SHP77 (cell line): ENCODE results near the gene MKRN1.
"Not testable (repeated sequence)": the region's sequence is repeated elsewhere in the genome, so short reads cannot be mapped to it uniquely, and the experiment has no call there.

Experiments used
- DNase-seq, 2 experiments: peaks; one replicate each; lab custom pipeline; 2025; lab: John Stamatoyannopoulos, UW

Gene MKRN1

DNA sequence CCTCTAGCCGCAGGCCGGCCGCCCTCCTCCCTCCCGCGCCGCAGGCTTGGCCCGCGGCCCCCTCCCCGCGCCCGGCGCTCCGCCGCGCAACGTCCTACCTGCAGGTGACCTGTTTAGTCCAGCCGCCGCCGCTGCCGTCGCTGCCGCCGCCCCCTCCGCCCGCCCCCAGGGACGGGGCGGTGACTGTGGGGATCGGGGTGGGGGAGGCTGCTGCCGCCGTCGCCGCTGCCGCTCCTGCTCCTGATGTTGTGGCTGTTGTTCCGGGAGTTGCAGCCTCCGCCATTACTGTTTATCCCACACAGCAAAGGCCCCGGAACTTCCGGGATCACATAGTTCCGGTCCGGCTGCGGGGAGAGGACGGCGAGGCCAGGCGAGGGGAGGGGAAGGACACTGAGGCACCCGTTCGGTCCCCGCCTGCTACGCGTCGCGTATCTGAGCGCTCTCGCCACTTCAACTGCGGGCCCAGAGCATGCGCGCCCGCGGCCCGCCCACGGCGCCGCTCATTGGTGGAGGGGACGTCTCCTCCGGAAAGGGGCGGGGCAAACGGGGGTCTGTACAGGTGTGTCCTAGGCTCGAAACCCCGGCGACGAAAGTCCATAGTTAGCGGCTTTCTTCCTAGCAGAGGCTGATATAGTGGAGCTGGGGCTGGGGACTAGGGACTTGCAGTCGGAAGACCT lies at the start of gene MKRN1:
Gene MKRN1, minus strand, starts transcription at position 444 of the 677 bp plus-strand sequence. Its CDS starts 161 bp downstream, at position 283.
- DNase-seq = peak; percentile 93 to 98

DNA sequence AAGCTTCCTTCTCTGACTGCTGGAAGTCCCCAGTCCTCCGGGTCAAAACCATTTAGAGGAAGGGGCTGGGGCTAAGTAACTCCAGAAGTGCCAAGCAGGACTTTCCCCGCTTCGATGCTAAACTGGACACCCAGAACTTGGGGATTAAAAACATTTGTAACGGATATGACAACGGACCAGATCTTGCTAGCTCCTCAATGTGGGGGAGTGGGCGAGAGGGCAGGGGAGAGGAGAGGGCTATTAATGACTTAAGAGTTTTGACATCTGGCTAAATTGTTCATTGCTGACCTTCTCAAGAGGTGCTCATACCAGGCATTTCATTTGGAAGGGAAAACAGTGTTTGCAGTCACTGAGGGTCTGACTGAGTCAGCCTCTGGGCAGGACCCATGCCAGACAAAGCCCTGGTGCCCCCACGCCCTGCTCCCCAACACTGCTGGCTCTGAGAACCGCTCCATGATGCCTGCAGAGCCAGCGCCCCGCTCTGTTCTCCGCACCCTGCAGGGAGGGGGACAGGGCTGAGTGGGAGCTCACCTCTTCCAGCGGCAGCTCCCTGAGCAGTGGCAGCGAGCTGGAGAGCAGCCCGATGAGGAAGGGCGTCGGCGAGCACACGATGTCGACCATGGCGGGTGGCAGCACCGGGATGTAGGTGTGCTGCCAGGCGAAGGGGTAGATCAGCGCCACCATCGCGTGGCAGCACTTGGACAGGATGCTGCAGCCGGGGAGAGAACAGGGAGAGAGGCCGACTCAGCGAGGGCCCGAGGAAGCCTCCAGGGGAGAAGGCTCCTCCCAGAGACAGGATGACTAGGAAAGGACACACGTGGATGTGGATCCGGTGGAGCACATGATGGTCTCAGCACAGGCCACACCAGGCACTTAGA lies 47.7 kb upstream of the MKRN1 start:
- DNase-seq = no peak

- DNase-seq = no peak
Observed at GRCh38 chr7:140526214-140526613, 46.9 kb upstream of the MKRN1 start.

DNA sequence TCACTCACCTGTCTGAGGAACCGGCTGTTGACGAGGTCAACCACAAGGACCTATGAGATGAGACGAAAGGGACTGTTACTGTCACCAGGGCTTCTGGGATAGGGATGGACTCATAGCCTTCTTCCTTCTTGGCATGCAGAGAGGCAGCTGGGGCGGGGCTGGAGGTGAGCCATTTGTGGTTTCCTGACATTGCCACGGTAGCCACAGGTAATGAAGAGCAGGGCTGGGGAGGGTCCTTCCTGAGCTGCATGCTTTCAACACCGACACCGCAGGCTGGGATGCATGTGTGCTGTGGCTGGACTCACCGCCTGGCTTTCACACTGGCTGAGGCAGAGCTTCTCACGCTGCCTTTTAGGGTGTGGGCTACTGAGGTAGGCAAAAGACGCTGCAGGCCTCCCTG lies 46.4 kb upstream of the MKRN1 start:
- DNase-seq = no peak

- no peak for DNase-seq
Observed at GRCh38 chr7:140521421-140521820, 42.1 kb upstream of the MKRN1 start.

GRCh38 chr7:140519007-140519399 lies 39.7 kb upstream of the MKRN1 start:
- DNase-seq = no peak

DNA sequence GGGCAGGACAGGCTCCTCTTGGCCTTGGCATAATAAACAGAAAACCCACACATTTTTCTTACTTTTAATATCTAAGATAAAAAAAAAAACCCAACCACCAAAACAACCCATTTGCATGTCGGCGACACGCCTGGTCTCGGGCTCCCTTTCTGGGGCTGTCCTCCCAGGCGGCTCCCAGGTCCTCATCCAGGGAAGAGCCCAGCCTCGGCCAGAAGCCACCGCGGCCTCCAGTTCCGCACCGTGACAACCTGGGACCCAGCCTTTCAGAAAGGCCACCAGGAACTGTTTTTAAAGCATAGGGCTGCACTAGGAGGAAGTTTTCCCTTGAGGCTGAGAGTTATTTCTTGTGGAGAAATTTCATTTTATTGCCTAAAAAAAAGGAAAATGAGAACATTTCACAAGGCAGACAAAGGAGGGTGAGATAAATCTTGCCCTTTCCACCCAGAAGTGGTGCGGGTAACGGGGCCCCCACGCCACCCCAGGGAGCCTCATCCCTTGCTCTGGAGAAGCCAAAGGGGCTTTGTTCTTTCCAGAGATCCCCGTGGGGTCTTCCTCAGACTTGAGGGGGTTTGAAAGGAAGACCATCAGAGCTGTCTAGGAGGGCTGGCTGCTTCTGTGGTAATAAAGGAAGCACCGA lies 39.2 kb upstream of the MKRN1 start:
- no peak for DNase-seq

DNA sequence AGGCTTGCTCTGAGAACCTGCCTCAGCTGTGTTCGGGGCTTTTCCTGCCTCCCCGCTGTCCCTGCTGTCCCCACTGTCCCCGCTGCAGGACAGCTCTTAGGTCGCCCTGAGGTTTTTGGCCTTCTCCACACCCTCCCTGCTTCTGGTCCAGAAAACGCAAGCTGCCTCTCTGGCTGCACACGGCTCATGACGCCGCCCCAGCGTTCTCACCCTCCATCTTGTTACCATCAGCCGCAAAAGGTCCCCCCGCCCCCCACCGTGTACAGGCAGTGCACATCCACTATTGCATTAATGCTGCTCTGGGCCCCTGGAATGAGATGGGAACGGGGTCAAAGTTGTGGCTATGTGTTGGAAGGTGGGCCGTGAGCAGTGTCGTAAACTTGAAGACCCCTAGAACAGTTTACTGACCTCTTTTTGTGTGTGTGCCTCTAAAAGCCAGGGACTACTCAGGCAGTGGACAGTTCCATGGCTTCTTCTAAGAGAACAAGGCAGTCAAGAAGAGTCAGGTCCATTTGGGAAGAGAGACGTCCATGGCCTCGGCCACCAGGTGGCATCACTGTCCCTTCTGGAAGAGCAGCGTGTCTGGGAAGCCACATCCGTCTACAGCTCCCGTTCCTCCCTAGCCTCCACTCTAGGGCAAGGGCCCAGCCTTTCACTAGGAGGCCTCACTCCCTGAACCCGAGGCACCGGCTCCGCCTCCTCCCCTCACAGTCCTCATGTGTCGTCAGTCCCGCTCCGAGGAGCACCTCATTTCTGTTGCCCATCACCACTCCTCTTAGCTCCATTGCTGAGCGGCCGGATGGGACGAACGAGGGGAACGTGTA lies 38.5 kb upstream of the MKRN1 start:
- DNase-seq = peak; percentile 73 to 88

DNA sequence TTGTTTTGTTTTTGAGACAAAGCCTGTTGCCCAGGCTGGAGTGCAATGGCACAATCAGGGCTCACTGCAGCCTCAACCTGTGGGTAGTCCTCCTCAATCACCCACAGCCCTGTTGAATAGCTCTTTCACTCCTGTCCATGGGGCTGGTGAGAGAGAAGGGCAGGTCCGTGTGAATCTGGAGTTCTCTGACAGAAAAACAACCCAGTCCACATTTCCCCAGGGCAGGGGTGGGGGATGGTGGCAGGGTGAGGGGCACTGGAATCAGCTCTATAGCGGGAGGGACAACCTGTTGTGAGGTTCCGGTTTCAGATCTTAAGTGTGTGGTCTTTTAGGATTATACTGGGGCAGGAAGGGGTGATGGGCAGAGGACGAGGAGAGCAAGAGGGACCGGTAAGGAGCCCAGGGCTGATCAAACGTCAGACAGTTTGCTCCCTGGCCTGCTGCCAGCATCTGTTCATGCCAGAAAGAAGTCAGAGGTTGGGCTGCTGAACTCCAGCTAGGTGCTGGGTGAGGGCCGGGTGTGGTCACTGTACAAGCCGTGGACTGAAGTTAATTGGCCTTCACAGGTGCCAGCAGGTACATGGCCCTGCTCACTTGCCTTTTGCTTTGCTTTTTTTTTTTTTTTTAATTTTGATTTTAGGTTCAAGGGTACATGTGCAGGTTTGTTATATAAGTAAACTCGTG lies 33.2 kb upstream of the MKRN1 start:
- peak; percentile 71 to 81 for DNase-seq

DNA sequence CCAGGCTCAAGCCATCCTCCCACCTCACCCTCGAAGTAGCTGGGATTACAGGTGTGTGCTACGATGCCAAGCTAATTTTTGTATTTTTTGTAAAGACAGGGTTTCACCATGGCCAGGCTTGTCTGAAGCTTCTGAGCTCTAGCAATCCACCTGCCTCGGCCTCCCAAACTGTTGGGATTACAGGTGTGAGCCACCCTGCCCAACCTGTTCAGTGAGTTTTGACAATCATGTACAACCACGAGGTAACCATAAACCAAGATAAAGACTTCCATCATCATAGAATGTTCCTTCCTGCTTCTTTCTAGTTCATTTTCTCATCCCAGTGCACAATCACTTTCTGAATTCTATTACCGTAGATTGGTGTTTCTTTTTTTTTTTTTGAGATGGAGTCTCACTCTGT lies 30.5 kb upstream of the MKRN1 start:
- DNase-seq = no peak

DNA sequence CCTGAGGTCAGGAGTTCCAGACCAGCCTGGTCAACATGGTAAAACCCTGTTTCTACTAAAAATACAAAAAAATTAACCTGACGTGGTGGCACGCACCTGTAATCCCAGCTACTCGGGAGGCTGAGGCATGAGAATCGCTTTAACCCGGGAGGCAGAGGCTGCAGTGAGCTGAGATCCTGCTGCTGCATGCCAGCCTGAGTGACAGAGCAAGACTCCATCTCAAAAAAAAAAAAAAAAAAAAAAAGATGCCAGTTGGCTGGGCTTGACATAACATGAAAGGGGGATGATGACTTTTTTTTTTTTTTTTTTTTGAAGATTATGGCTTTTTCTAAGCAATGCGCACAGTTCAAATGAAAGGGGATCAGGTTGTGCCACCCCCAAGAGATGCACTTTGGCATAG lies 28.3 kb upstream of the MKRN1 start:
- DNase-seq = not testable (repeated sequence)

DNA sequence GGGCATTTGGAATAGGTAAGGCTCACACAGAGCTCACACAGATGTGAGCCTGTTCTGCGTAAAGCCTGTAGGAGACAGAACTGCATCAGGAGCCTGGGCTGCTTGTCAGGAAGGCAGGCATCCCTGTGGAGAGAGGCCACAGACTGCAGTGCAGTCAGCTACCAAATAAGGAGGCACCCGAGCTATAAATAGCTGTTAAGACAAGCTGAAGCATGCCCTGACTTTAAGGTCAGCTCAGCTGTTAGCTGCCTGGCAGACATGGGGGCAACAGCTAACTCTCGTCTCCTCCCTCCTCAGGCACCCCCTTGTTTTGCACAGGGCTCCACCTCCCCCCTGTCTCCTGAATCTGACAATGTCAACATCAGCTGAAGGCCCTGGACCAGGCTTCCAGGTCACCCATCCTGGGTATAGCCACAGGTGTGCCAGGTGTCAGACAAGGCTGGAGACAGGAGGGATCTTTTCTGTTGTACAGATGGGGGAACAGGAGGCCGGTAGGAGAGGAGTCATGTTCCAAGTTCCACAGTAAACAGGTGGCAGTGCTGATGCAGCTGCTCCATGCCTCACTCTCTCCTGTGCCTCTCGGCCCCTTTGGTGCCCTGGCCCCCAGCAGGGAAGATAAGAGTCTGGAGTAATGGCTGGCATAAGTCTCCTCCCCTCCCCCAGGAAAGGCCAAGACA lies 27.6 kb upstream of the MKRN1 start:
- peak; percentile 81 to 88 for DNase-seq

DNA sequence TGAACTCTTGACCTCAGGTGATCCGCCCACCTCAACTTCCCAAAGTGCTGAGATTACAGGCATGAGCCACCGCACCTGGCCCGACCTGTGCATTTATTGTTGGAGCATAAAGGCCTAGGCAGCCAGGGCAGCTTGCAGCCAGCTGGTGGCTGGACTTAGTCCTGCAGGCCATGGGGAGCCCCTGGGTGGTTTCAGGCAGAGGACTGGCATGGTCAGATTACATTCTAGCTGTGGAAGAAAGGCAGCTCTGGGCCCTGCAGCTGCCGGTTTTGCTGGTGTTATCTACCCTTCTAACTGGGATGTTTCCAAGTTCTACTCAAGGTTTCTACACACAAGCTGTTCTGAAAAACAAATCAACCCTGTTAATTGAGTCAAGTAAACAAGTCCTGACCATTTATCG lies 22.7 kb upstream of the MKRN1 start:
- no peak for DNase-seq

DNA sequence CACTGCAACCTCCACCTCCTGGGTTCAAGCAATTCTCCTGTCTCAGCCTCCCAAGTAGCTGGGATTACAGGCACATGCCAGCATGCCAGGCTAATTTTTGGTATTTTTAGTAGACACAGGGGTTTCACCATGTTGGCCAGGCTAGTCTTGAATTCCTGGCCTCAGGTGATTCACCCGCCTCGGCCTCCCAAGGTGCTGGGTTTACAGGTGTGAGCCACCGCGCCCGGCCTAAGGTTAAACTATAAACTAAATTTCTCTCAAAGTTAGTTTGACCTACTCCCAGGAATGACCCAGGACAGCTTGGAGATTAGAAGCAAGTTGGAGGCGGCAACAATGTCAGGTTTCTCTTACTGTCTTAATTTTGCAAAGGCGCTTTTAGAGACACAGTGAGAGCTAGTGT lies 18.5 kb upstream of the MKRN1 start:
- DNase-seq = not testable (repeated sequence)

DNA sequence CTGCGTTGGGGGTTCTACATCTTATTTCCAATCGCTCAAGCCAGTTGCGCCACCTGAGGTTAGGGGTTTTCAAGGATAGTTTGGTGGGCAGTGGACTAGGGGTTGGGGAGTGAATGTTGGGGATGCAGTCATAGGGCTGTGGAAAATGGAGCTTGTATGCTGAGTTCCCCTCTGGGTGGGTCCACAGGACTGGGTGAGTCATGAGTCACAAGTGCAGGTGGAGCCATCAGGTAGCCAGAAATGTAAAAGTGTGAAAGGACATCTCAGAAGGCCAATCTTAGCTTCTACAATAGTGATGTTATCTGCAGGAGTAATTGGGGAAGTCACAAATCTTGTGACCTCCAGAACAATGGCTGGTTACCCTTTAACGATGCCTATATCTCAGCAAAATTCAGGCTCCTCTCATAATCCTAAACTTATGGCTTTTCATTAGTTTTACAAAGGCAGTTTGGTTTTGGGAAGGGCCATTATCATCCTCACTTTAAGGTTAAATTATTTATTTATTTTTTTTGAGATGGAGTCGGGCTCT lies 18.0 kb upstream of the MKRN1 start:
- DNase-seq = no peak

- no peak for DNase-seq
Observed at GRCh38 chr7:140495514-140496097, 16.3 kb upstream of the MKRN1 start.

DNA sequence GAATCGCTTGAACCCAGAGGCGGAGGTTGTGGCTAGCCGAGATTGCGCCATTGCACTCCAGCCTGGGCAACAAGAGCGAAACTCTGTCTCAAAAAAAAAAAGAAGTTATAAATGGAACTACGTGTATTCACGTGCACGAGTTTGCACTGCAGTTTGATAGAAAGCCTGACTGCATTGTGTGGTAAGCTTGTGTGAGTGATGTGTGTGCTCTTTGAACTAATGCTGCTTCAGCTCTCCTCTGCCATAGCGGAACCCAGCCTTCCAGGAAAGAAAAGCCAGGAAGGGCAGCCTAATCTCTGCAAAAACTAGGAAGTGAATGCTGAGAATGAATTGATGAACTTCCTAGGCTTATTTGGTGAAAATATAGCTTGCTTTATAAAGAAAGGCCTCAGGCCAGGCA lies 15.6 kb upstream of the MKRN1 start:
- DNase-seq = no peak

- no peak for DNase-seq
Observed at GRCh38 chr7:140489026-140489359, 9.7 kb upstream of the MKRN1 start.

DNA sequence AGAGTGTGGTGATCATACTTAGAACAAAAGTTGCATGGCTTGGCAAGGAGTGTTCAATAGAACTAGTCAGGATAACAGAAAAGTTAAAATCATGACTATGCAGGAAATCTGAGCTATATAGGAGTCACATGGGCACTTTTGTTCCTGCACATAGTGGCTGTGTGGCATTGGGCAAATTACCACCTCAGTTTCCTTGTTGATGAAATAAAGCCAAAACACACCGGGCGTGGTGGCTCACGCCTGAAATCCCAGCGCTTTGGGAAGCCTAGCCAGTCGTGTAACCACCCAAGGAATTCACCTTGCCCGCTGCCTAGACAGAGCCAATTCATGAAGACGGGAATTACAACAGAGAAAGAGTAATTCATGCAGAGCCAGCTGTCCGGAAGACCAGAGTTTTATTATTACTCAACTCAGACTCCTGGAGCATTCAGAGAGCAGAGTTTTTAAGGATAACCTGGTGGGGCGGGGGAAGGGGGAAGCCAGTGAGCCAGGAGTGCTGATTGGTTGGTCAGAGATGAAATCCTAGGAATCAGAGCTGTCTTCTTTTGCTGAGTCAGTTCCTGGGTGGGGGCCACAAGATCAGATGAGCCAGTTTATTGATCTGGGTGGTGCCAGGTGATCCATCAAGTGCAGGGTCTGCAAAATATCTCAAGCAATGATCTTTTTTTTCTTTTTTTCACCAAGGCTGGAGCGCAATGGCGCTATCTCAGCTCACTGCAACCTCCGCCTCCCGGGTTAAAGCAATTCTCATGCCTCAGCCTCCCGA lies 6.4 kb upstream of the MKRN1 start:
- no peak for DNase-seq
